Muscle of arm (tissue), 12 donors: ENCODE data around the gene SMG7. TPM values are rescaled to one million over a fixed set of nuclear protein-coding genes. Genes with fewer than 3 reads are reported as not detected.

ENCODE experiments used
- DNase-seq: peaks from one replicate; pipeline ENCODE4 v3.0.0-alpha.2; 2013
- polyA plus RNA-seq, 12 donors: library from polyadenylated mRNA; unstranded; fragments of 120-200 nt; gene quantifications; one replicate each; pipeline ENCODE4 v1.2.1, GENCODE V29; 2013; ENCODE audit not compliant: insufficient read length in 12 of 12

The SMG7 gene
- polyA plus RNA-seq, 12 donors, result 29.6 to 51.9 (median 37.2) TPM; not detected in 1

- no peak for DNase-seq
These were observed 116.5 kb downstream of the SMG7 start for GRCh38 chr1:183588827-183589226.

GRCh38 chr1:183589384-183589783 lies 117.1 kb downstream of the SMG7 start:
- no peak for DNase-seq

GRCh38 chr1:183589874-183590243 lies 117.6 kb downstream of the SMG7 start:
- DNase-seq, result no peak

GRCh38 chr1:183590244-183591191 lies 118.2 kb downstream of the SMG7 start, which contains the start of gene NCF2:
Gene NCF2, minus strand, starts transcription at chr1:183590459. Its CDS starts 130 bp downstream, at chr1:183590329.
- no peak for DNase-seq

- no peak for DNase-seq
These were observed 120.4 kb downstream of the SMG7 start for GRCh38 chr1:183592733-183593132.

- DNase-seq, result no peak
These were observed 121.1 kb downstream of the SMG7 start for GRCh38 chr1:183593356-183593755.

GRCh38 chr1:183595537-183595936 lies 123.2 kb downstream of the SMG7 start:
- no peak for DNase-seq

- no peak for DNase-seq
These were observed 124.2 kb downstream of the SMG7 start for GRCh38 chr1:183596500-183596899.

- no peak for DNase-seq
These were observed 125.5 kb downstream of the SMG7 start for GRCh38 chr1:183597656-183598347.

GRCh38 chr1:183598386-183598785 lies 126.1 kb downstream of the SMG7 start:
- DNase-seq, result no peak

- DNase-seq, result no peak
These were observed 127.8 kb downstream of the SMG7 start for GRCh38 chr1:183600136-183600535.

GRCh38 chr1:183600634-183601033 lies 128.3 kb downstream of the SMG7 start:
- DNase-seq, result no peak

GRCh38 chr1:183602510-183602909 lies 130.2 kb downstream of the SMG7 start:
- DNase-seq, result no peak

Other genes with a start within 250 kb of the SMG7 start
- gene NMNAT2, start 54.1 kb upstream of the SMG7 start, polyA plus RNA-seq, result 1 to 10 TPM in 9 of 12 donors, under 1 TPM in 1, not detected in 2; 0.76 to 2.1 (median 1.6) TPM
- gene NCF2, start 118.0 kb downstream of the SMG7 start, polyA plus RNA-seq, result 10 to 100 TPM in 2 of 12 donors, 1 to 10 TPM in 9, not detected in 1; 3.6 to 18.3 (median 4.7) TPM
- 100 to 1,000 TPM in 3 of 12 donors, 10 to 100 TPM in 8, not detected in 1; 73.7 to 139 (median 93.4) TPM for gene ARPC5, start 163.3 kb downstream of the SMG7 start, polyA plus RNA-seq
- not detected for gene APOBEC4, start 180.8 kb downstream of the SMG7 start, polyA plus RNA-seq